ENCODE data around the gene APBA2. TPM values are rescaled to one million over a fixed set of nuclear protein-coding genes. Genes with fewer than 3 reads are reported as not detected.

Gene APBA2
- total RNA-seq, 6 donors from 2014 or later = 3.2 to 7.9 (median 6.0) TPM

- H3K9me3 ChIP-seq = no peaks in the 10 kb centered on the region
- no peaks in the 10 kb centered on the region for H3K36me3 ChIP-seq
- DNase-seq (no peak), ATAC-seq (ENCODE audit: low FRiP score in 2 of 2) (no peak)
- H3K4me3 ChIP-seq = no peak overlapping the region
- TF ChIP-seq CTCF (IDR thresholded peaks at IDR 0.05) = no peak
- TF ChIP-seq POLR2AphosphoS5 (IDR thresholded peaks at IDR 0.05) = no peak
- TF ChIP-seq EP300 (IDR thresholded peaks at IDR 0.05) = no peak
- no peak for TF ChIP-seq POLR2A (IDR thresholded peaks at IDR 0.05)
- H3K4me1 ChIP-seq = no peaks in the 10 kb centered on the region
- H3K27ac ChIP-seq = no peak overlapping the region
- 51 to 64% methylated on average over 4 of the region's 4 CpGs for WGBS, 2 donors
- no peaks in the 10 kb centered on the region for H3K27me3 ChIP-seq
Observed at GRCh38 chr15:29074045-29074444, 188.3 kb downstream of the APBA2 start.

- Histone ChIP-seq H3K27ac (no peak overlapping the region), H3K4me3 (no peak overlapping the region), H3K27me3 (no peaks in the 10 kb centered on the region), H3K9me3 (no peaks in the 10 kb centered on the region), H3K36me3 (no peaks in the 10 kb centered on the region), H3K4me1 (no peaks in the 10 kb centered on the region)
- DNase-seq (no peak), ATAC-seq (ENCODE audit: low FRiP score in 2 of 2) (no peak)
- TF ChIP-seq CTCF (IDR thresholded peaks at IDR 0.05) = no peak
- TF ChIP-seq EP300 (IDR thresholded peaks at IDR 0.05) = no peak
- no peak for TF ChIP-seq POLR2A (IDR thresholded peaks at IDR 0.05)
- no peak for TF ChIP-seq POLR2AphosphoS5 (IDR thresholded peaks at IDR 0.05)
- WGBS, 2 donors = 75 to 85% methylated on average over 10 of the region's 10 CpGs
Observed at GRCh38 chr15:29078541-29078940, 192.8 kb downstream of the APBA2 start.

- Histone ChIP-seq H3K27ac (no peak overlapping the region), H3K9me3 (no peaks in the 10 kb centered on the region), H3K27me3 (no peaks in the 10 kb centered on the region), H3K36me3 (no peaks in the 10 kb centered on the region), H3K4me3 (no peak overlapping the region), H3K4me1 (no peaks in the 10 kb centered on the region)
- 89 to 93% methylated on average over 3 to 5 of the region's 5 CpGs for WGBS, 2 donors
- ATAC-seq (ENCODE audit: low FRiP score in 2 of 2) = no peak
- TF ChIP-seq POLR2A (IDR thresholded peaks at IDR 0.05) (no peak), EP300 (IDR thresholded peaks at IDR 0.05) (no peak), POLR2AphosphoS5 (IDR thresholded peaks at IDR 0.05) (no peak), CTCF (IDR thresholded peaks at IDR 0.05) (no peak)
- no peak for DNase-seq
Observed at GRCh38 chr15:29079479-29079878, 193.7 kb downstream of the APBA2 start.

GRCh38 chr15:29081781-29082180 is 196.0 kb downstream of the APBA2 start:
- ATAC-seq (ENCODE audit: low FRiP score in 2 of 2) = no peak
- TF ChIP-seq POLR2A (IDR thresholded peaks at IDR 0.05) = no peak
- TF ChIP-seq EP300 (IDR thresholded peaks at IDR 0.05) = no peak
- no peak for TF ChIP-seq POLR2AphosphoS5 (IDR thresholded peaks at IDR 0.05)
- no peak for TF ChIP-seq CTCF (IDR thresholded peaks at IDR 0.05)
- no peaks in the 10 kb centered on the region for H3K27me3 ChIP-seq
- H3K9me3 ChIP-seq = no peaks in the 10 kb centered on the region
- WGBS, 2 donors = 96 to 97% methylated on average over 6 to 10 of the region's 10 CpGs
- DNase-seq = no peak
- H3K27ac ChIP-seq = no peak overlapping the region
- H3K36me3 ChIP-seq = no peaks in the 10 kb centered on the region
- H3K4me3 ChIP-seq = no peak overlapping the region
- H3K4me1 ChIP-seq = no peaks in the 10 kb centered on the region

- H3K4me3 ChIP-seq = no peak overlapping the region
Observed at GRCh38 chr15:29083161-29083560, 197.4 kb downstream of the APBA2 start.

More at GRCh38 chr15:29083161-29083560, 197.4 kb downstream of the APBA2 start:
- H3K36me3 ChIP-seq = no peaks in the 10 kb centered on the region
- no peak overlapping the region for H3K27ac ChIP-seq
- DNase-seq = no peak
- no peak for ATAC-seq (ENCODE audit: low FRiP score in 2 of 2)
- H3K27me3 ChIP-seq = no peaks in the 10 kb centered on the region
- 92 to 98% methylated on average over 4 of the region's 4 CpGs for WGBS, 2 donors
- TF ChIP-seq EP300 (IDR thresholded peaks at IDR 0.05) (no peak), POLR2A (IDR thresholded peaks at IDR 0.05) (no peak), CTCF (IDR thresholded peaks at IDR 0.05) (no peak), POLR2AphosphoS5 (IDR thresholded peaks at IDR 0.05) (no peak)
- H3K9me3 ChIP-seq = no peaks in the 10 kb centered on the region
- no peaks in the 10 kb centered on the region for H3K4me1 ChIP-seq

All from upper lobe of left lung (tissue), 6 donors.